GM12864 (cell line): ENCODE data around the gene SLC66A1.

ENCODE experiments used
- DNase-seq: peaks from one replicate; pipeline ENCODE4 v3.0.0-alpha.2; 2011; ENCODE audit warnings: low read depth
- H3K4me3 ChIP-seq: 2 replicates; pipeline ENCODE4 v1.5.1; 2011; ENCODE audit warnings: mild to moderate bottlenecking, low read depth, low read length, control low read depth
- TF ChIP-seq, protein P1 (sequence below): IDR thresholded peaks from 2 replicates; pipeline ENCODE4 v1.5.1; 2011; ENCODE audit warnings: low read depth, mild to moderate bottlenecking, moderate library complexity, low read length, control low read depth, inconsistent platforms; ENCODE audit errors: missing control alignments

The SLC66A1 gene

DNA sequence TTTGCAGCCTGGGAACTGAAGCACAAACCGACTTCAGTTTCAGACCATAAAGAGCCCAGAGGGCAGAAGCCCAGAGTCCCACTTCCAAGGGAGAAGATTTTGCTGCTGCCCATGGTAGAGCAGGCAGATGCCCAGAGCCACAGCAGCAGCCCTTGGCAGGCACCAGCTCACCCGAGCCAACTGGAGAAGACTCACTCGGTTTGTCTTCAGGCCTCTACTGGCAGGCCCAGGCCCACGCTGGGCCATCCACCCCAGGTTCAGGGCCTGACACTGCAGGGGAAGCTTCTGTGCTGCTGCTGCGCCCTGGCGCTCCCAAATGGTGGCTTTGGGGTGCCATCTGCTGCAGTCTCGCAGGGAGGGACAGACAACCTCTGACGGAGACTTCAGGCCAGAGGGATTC, 33.3 kb downstream of the SLC66A1 start:
- TF ChIP-seq, protein P1, sequence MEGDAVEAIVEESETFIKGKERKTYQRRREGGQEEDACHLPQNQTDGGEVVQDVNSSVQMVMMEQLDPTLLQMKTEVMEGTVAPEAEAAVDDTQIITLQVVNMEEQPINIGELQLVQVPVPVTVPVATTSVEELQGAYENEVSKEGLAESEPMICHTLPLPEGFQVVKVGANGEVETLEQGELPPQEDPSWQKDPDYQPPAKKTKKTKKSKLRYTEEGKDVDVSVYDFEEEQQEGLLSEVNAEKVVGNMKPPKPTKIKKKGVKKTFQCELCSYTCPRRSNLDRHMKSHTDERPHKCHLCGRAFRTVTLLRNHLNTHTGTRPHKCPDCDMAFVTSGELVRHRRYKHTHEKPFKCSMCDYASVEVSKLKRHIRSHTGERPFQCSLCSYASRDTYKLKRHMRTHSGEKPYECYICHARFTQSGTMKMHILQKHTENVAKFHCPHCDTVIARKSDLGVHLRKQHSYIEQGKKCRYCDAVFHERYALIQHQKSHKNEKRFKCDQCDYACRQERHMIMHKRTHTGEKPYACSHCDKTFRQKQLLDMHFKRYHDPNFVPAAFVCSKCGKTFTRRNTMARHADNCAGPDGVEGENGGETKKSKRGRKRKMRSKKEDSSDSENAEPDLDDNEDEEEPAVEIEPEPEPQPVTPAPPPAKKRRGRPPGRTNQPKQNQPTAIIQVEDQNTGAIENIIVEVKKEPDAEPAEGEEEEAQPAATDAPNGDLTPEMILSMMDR: no peak
- DNase-seq: no peak

DNA sequence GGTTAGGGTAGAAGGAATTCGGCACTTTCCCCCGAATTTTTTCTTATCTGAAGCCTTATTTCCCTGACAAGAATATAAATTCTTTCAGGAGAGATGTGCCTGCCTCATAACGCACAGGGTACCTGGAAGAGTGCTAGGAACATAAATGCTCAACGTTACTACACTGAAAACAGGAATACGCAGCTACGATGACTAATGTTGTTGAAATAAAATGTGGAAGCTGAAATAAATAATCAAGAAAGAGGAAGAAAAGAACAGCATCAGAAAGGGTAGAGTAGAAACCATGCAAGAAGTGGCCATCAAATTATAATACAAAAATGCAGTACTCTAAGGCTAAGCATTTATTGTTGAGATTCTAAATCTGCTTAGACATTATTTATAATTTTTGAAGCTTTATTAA, 33.9 kb downstream of the SLC66A1 start:
- TF ChIP-seq, protein P1: no peak
- DNase-seq: no peak
- H3K4me3 ChIP-seq: no peak overlapping the region

More for the DNA sequence above, 33.3 kb downstream of the SLC66A1 start:
- no peak overlapping the region for H3K4me3 ChIP-seq

DNA sequence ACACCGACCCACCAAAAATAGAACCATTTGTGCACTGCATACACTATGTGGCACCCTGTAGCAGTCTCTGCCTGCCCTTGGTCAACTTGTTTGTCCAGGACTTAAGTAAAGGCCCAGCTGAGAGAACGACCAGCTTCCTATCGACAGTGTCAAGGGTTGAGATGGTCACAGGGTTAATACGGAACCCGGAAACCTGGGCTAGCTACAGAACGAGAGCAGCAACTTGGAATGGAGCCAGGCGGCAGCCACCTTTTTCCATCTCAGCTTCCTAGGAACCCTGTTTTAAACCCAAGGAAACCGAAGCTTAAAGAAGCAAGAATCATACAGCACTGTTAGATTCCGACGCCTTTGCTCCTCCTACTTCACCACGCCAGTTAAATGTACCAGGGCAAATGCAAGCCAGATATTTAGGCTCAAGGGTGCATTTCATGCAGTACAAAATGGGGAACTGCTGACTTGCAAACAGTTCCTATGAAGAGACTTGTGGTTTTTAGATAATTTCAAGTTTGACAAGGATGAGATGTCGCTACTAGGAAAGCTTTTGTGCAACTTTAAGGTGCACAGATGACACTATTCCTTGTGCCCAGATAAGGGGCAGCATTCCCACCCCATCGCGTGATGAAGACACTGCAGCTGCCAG, 35.5 kb downstream of the SLC66A1 start:
- no peak for DNase-seq
- TF ChIP-seq, protein P1: no peak
- H3K4me3 ChIP-seq: no peak overlapping the region

DNA sequence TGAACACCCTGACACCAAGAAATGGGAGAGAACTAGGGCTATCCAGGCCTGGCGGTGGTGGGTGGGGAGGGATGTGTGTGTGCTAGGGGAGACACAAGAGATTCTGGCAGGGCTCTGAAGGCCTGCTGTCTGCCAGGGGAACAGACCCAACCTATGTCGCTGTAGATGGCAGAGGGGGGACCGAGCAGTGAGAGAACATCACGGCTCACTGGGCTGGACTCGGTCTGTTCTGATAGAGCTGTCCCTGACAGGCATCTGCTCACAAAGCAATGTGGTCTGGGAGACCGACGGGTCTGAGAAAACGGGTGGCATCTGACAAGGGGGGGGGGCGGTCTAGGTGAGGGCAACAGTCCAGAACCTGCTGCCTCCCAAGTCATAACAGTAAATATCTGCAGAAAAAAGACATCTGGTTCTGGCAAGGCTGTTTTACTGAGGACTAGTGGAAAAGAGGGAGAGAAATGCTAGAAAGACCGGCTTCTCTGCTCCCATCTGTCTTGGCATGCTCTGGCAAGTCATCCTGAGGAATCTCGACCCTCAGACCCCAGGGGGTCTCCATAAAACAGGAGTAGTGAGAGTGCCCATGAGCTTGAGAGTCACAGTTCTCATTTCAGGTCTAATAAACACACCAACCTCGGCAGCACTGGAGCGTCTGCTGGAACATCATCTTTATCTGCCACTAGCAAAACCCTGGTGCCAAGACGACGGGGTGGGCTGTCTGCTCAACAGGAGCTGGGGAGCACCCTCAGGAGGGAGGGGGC, 36.5 kb downstream of the SLC66A1 start:
- TF ChIP-seq, protein P1: no peak
- no peak for DNase-seq
- no peak overlapping the region for H3K4me3 ChIP-seq

DNA sequence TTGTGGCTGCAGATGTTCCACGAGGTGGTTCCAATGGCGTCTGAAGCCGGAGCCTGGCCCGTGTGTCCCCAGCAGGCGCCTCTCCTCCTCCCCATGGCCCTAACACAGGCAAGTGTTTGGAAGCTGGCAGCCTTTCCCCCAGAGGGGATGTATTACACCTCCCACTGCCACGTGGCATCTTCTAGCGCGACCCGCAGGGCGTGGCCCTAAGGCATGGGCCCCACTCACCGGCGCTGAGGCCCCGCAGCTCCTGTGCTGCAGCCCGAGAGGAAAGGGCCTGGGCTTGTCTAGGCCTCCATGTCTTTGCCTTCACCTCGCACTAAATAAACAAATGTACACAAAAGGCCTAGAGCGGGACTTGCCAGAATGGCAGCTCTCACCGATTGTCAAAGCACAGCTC, 37.9 kb downstream of the SLC66A1 start:
- no peak overlapping the region for H3K4me3 ChIP-seq
- TF ChIP-seq, protein P1: no peak

DNA sequence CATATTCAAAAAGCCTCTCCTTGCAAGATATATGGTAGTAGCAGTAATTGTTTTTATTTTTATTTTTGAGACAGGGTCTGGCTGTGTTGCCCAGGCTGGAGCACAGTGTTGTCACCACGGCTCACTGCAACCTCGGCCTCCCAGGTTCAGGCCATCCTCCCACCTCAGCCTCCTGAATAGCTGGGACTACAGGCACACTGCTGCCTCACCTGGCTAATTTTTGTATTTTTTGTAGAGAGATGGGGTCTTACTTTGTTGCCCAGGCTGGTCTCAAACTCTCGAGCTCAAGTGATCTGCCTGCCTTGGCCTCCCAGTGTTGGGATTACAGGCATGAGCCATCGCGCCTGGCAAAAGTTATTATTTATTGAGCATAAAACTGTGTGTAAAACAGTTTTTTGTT, 38.4 kb downstream of the SLC66A1 start:
- no peak for DNase-seq
- no peak overlapping the region for H3K4me3 ChIP-seq
- TF ChIP-seq, protein P1: no peak

More for the DNA sequence above, 37.9 kb downstream of the SLC66A1 start:
- no peak for DNase-seq

DNA sequence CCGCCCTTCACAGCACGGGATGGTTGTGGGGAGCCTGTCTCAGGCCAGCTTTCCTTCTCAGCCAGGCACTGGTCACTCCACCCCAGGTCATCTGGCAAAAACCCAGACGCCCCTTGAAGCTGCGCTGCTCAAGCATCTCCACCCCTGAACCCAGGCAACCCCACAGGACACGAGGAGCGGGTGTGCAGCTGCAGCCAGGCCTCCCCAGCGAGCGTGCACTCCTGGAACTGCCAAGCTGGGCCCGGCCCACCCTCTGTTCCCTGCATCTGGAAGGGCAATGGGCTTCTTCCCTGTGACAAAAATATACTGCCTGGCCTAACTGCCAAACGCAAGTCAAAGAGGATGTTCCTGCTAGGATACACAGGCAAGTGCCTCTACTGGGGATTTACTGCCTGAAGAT, 39.7 kb downstream of the SLC66A1 start:
- TF ChIP-seq, protein P1: no peak
- no peak for DNase-seq
- no peak overlapping the region for H3K4me3 ChIP-seq
